IMR-90 (cell line): ENCODE results near the gene BEND3. TPM values are rescaled to one million over a fixed set of nuclear protein-coding genes. Genes with fewer than 3 reads are reported as not detected.

Experiments
- ATAC-seq: fragments of 200-7000 bp; cut with Tn5 transposase; 2 replicates; pipeline ENCODE4 v1.9.1; 2020; ENCODE audit warnings: low read depth, mild to moderate bottlenecking, moderate library complexity
- BruUV-seq: library from RNA; stranded (reverse); fragments of 400-500 nt; replicated peaks from 2 replicates; lab custom pipeline; 2021; lab: Mats Ljungman, UMichigan
- CTCF ChIA-PET: fragments of 300-600 bp; formaldehyde crosslinking; extraction: SDS; loops from one replicate; lab custom pipeline; 2021; ENCODE audit warnings: antibody characterized with exemption; lab: Yijun Ruan, JAX
- POLR2A ChIA-PET: fragments of 300-600 bp; sonication (Branson Sonifier 250); formaldehyde crosslinking; loops from one replicate; lab custom pipeline; 2022; ENCODE audit warnings: antibody characterized with exemption; ENCODE audit not compliant: unreplicated experiment; lab: Charles Lee
- DNase-seq: peaks from one replicate; pipeline ENCODE4 v3.0.0; 2013
- H2AFZ ChIP-seq: replicated peaks from 2 replicates; pipeline ENCODE3; 2013; ENCODE audit warnings: low read length, mild to moderate bottlenecking; ENCODE audit not compliant: poor library complexity
- H2AK5ac ChIP-seq: 2 replicates; pipeline ENCODE4 v1.6.1; 2013; ENCODE audit warnings: low read depth, low read length, inconsistent platforms
- H2AK9ac ChIP-seq: replicated peaks from 2 replicates; pipeline ENCODE3; 2013; ENCODE audit warnings: mild to moderate bottlenecking, low read depth, low read length, moderate library complexity; ENCODE audit not compliant: poor library complexity
- H2BK120ac ChIP-seq: 2 replicates; pipeline ENCODE4 v1.6.1; 2013; ENCODE audit warnings: low read depth, low read length, inconsistent platforms
- H2BK15ac ChIP-seq: 3 replicates; pipeline ENCODE4 v1.6.1; 2013; ENCODE audit warnings: low read depth, low read length, inconsistent platforms
- H2BK20ac ChIP-seq: 2 replicates; pipeline ENCODE4 v1.6.1; 2013; ENCODE audit warnings: low read depth, mild to moderate bottlenecking, inconsistent platforms, low read length, moderate library complexity
- H2BK5ac ChIP-seq: 2 replicates; pipeline ENCODE4 v1.6.1; 2013; ENCODE audit warnings: mild to moderate bottlenecking, low read depth, low read length, inconsistent platforms; ENCODE audit not compliant: poor library complexity, severe bottlenecking
- H3K14ac ChIP-seq: replicated peaks from 2 replicates; pipeline ENCODE4 v1.6.1; 2013; ENCODE audit warnings: low read depth, low read length, inconsistent platforms
- H3K18ac ChIP-seq: 2 replicates; pipeline ENCODE4 v1.6.1; 2013; ENCODE audit warnings: low read depth, low read length, control low read depth
- H3K23ac ChIP-seq: 2 replicates; pipeline ENCODE4 v1.6.1; 2013; ENCODE audit warnings: low read depth, low read length, inconsistent platforms
- H3K27ac ChIP-seq: 2 replicates; pipeline ENCODE4 v1.5.1; 2013; ENCODE audit warnings: mild to moderate bottlenecking, control low read depth, low read length; ENCODE audit not compliant: insufficient read depth
- H3K27me3 ChIP-seq: 2 replicates; pipeline ENCODE4 v1.6.1; 2013; ENCODE audit warnings: low read length; ENCODE audit not compliant: control insufficient read depth, insufficient read depth
- H3K36me3 ChIP-seq: 2 replicates; pipeline ENCODE4 v1.6.1; 2013; ENCODE audit warnings: low read length, mixed read lengths; ENCODE audit not compliant: control insufficient read depth, insufficient read depth
- H3K4ac ChIP-seq: 2 replicates; pipeline ENCODE4 v1.6.1; 2013; ENCODE audit warnings: low read depth, low read length, inconsistent platforms
- H3K4me1 ChIP-seq: 2 replicates; pipeline ENCODE4 v1.6.1; 2013; ENCODE audit warnings: low read length, mixed read lengths; ENCODE audit not compliant: control insufficient read depth, insufficient read depth
- H3K4me2 ChIP-seq: 2 replicates; pipeline ENCODE4 v1.6.1; 2013; ENCODE audit warnings: low read depth, mild to moderate bottlenecking, control low read depth, low read length, moderate library complexity
- H3K4me3 ChIP-seq: 2 replicates; pipeline ENCODE4 v1.5.1; 2013; ENCODE audit warnings: low read depth, mild to moderate bottlenecking, control low read depth, low read length, moderate library complexity; ENCODE audit not compliant: insufficient read depth
- H3K56ac ChIP-seq: 2 replicates; pipeline ENCODE4 v1.6.1; 2013; ENCODE audit warnings: low read length, inconsistent platforms; ENCODE audit not compliant: insufficient read depth; ENCODE audit errors: extremely low read depth
- H3K79me1 ChIP-seq, 2 experiments: 2 replicates each; pipeline ENCODE4 v1.6.1; 2013; ENCODE audit warnings: low read length in 2 of 2, inconsistent platforms in 1 of 2, low read depth in 1 of 2
- H3K9ac ChIP-seq: 2 replicates; pipeline ENCODE4 v1.6.1; 2013; ENCODE audit warnings: low read depth, low read length, control low read depth
- H3K9me1 ChIP-seq: 2 replicates; pipeline ENCODE4 v1.6.1; 2013; ENCODE audit warnings: low read length, inconsistent platforms; ENCODE audit not compliant: insufficient read depth
- H3K9me3 ChIP-seq: 2 replicates; pipeline ENCODE4 v1.6.1; 2013; ENCODE audit warnings: low read length; ENCODE audit not compliant: control insufficient read depth, insufficient read depth
- H4K20me1 ChIP-seq: 2 replicates; pipeline ENCODE4 v1.6.1; 2013; ENCODE audit warnings: low read length, inconsistent platforms; ENCODE audit not compliant: insufficient read depth
- H4K5ac ChIP-seq: 2 replicates; pipeline ENCODE4 v1.6.1; 2013; ENCODE audit warnings: mild to moderate bottlenecking, low read depth, low read length, control low read depth
- H4K8ac ChIP-seq, 2 experiments: 2 replicates each; pipeline ENCODE4 v1.6.1; 2013; ENCODE audit warnings: low read depth in 2 of 2, low read length in 2 of 2, control low read depth in 1 of 2, inconsistent platforms in 1 of 2
- H4K91ac ChIP-seq: 2 replicates; pipeline ENCODE4 v1.6.1; 2013; ENCODE audit warnings: low read depth, low read length, inconsistent platforms; ENCODE audit not compliant: insufficient read depth
- CEBPB ChIP-seq: IDR thresholded peaks from 2 replicates; pipeline ENCODE4 v1.6.1; 2012; ENCODE audit warnings: low read depth, low read length, improper control_type of control experiment
- CHD1 ChIP-seq: IDR thresholded peaks from 2 replicates; pipeline ENCODE4 v1.6.1; 2012; ENCODE audit warnings: low read depth, low read length, improper control_type of control experiment
- FOS ChIP-seq: fragments of 150-350 bp; IDR thresholded peaks from 2 replicates; pipeline ENCODE4 v1.6.1; 2016; ENCODE audit warnings: low read depth, low read length
- MAFK ChIP-seq: IDR thresholded peaks from 2 replicates; pipeline ENCODE4 v1.6.1; 2012; ENCODE audit warnings: low read depth, low read length, improper control_type of control experiment
- MAZ ChIP-seq: IDR thresholded peaks from 2 replicates; pipeline ENCODE4 v1.6.1; 2012; ENCODE audit warnings: low read depth, mild to moderate bottlenecking, low read length, improper control_type of control experiment, moderate library complexity, borderline replicate concordance
- MXI1 ChIP-seq: IDR thresholded peaks from 2 replicates; pipeline ENCODE4 v1.6.1; 2012; ENCODE audit warnings: low read depth, mild to moderate bottlenecking, low read length, moderate library complexity, borderline replicate concordance
- NFE2L2 ChIP-seq: fragments of 150-350 bp; IDR thresholded peaks from 2 replicates; pipeline ENCODE4 v1.6.1; 2016; ENCODE audit warnings: low read depth, mild to moderate bottlenecking, low read length
- RAD21 ChIP-seq: IDR thresholded peaks from 2 replicates; pipeline ENCODE4 v1.6.1; 2012; ENCODE audit warnings: low read length, improper control_type of control experiment
- RCOR1 ChIP-seq: IDR thresholded peaks from 2 replicates; pipeline ENCODE4 v1.6.1; 2012; ENCODE audit warnings: mild to moderate bottlenecking, low read length, improper control_type of control experiment; ENCODE audit not compliant: insufficient replicate concordance
- RFX5 ChIP-seq: IDR thresholded peaks from 2 replicates; pipeline ENCODE4 v1.8.0; 2012; ENCODE audit warnings: low read depth, mild to moderate bottlenecking, low read length, moderate library complexity
- SMC3 ChIP-seq: fragments of 150-350 bp; IDR thresholded peaks from 2 replicates; pipeline ENCODE4 v1.6.1; 2016; ENCODE audit warnings: low read depth, mild to moderate bottlenecking, antibody characterized with exemption, low read length, moderate library complexity
- USF2 ChIP-seq: fragments of 150-350 bp; IDR thresholded peaks from 2 replicates; pipeline ENCODE4 v1.6.1; 2017; ENCODE audit warnings: mild to moderate bottlenecking, antibody characterized with exemption, low read length, low read depth
- WGBS, 2 experiments: methylation state at CpG; one replicate each; pipeline versions ENCODE4 v1.1.5 to v1.1.7; 2013; ENCODE audit warnings: missing lambda C conversion rate in 2 of 2; ENCODE audit not compliant: insufficient read length in 1 of 2; ENCODE audit errors: extremely low coverage in 2 of 2; 5-methylcytosine and 5-hydroxymethylcytosine counted together
- dilution Hi-C: fragments of 300-500 bp; cut with HindIII; formaldehyde crosslinking; loops from one replicate; pipeline ENCODE4 v1.14.3; 2018; ENCODE audit warnings: low sequenced_read_pairs; ENCODE audit not compliant: unreplicated experiment
- in situ Hi-C: fragments of 300-500 bp; cut with MboI; formaldehyde crosslinking; loops from 3 replicates; pipeline ENCODE4 v1.14.3; 2019; ENCODE audit warnings: low sequenced_read_pairs, inconsistent platforms, mixed read lengths
- intact Hi-C: fragments of 100-400 bp; cut with micrococcal nuclease; formaldehyde crosslinking; loops from 2 replicates; pipeline ENCODE4 v1.10.0; 2022
- polyA plus RNA-seq, 3 experiments: library from polyadenylated mRNA; depleted of rRNA; stranded (reverse); fragments of >200 nt; gene quantifications; 2 replicates each; pipeline ENCODE4 v1.2.3, GENCODE V29; 2012; ENCODE audit warnings: low replicate concordance in 1 of 3
- total RNA-seq: library from RNA; depleted of rRNA; stranded (reverse); fragments of >200 nt; gene quantifications from 2 replicates; pipeline ENCODE4 v1.2.3, GENCODE V29; 2012

Gene BEND3
- total and polyA plus RNA-seq, 2 of the 4 experiments (the other 2 are of a cell fraction): 1.2 to 1.8 TPM

GRCh38 chr6:107098436-107099307 is 16.6 kb downstream of the BEND3 start:
- no peak overlapping the region for H2AK9ac ChIP-seq
- no TSS peak for BruUV-seq
- no peak overlapping the region for H4K8ac ChIP-seq

More at GRCh38 chr6:107098436-107099307, 16.6 kb downstream of the BEND3 start:
- Histone ChIP-seq H4K20me1 (no peaks in the 10 kb centered on the region), H3K23ac (no peak overlapping the region), H2BK5ac (no peak overlapping the region), H2BK15ac (no peak overlapping the region), H3K4me2 (no peak overlapping the region), H4K5ac (no peak overlapping the region), H3K27me3 (no peaks in the 10 kb centered on the region), H2AK5ac (no peak overlapping the region), H3K56ac (no peak overlapping the region), H3K4ac (no peak overlapping the region), H2AFZ (no peak overlapping the region), H3K27ac (no peak overlapping the region), H4K91ac (no peak overlapping the region), H2BK20ac (no peak overlapping the region), H3K18ac (no peak overlapping the region), H3K14ac (no peak overlapping the region), H3K4me1 (no peaks in the 10 kb centered on the region), H2BK120ac (no peak overlapping the region), H3K9me1 (peaks cover 6% of the 10 kb centered on the region; the same call in 1 of the 2 replicates), H3K79me1 (no peaks in the 10 kb centered on the region), H3K4me3 (no peak overlapping the region), H3K9me3 (no peaks in the 10 kb centered on the region), H3K9ac (no peak overlapping the region), H3K36me3 (no peaks in the 10 kb centered on the region)
- ATAC-seq (no peak), DNase-seq (no peak)
- ChIA-PET CTCF (no interaction called here), POLR2A (no interaction called here)
- WGBS, 2 experiments: 80% methylated on average over 1 of the region's 14 CpGs; no CpG with 5 or more reads in 1 of the 2 experiments
- dilution Hi-C loops: no loop called here
- intact Hi-C loops: no loop called here
- in situ Hi-C loops: no loop called here
- TF ChIP-seq CHD1 (no peak), SMC3 (no peak), MXI1 (no peak), RFX5 (no peak), MAFK (no peak), USF2 (no peak), RCOR1 (no peak), MAZ (no peak), RAD21 (no peak), NFE2L2 (no peak), CEBPB (no peak), FOS (no peak)
